GM10266 (cell line): ENCODE measurements around the gene S1PR4.

ENCODE experiments used
- DNase-seq: peaks from one replicate; pipeline ENCODE4 v3.0.0; 2012; ENCODE audit errors: extremely low spot score
- TF ChIP-seq, protein P1 (sequence below): IDR thresholded peaks from 2 replicates; pipeline ENCODE4 v1.5.1; 2012; ENCODE audit warnings: mild to moderate bottlenecking, low read depth; ENCODE audit not compliant: control insufficient read depth, insufficient read depth; ENCODE audit errors: missing control alignments

Gene S1PR4

GRCh38 chr19:3193256-3194105 is 14.9 kb downstream of the S1PR4 start:
- TF ChIP-seq, protein P1, sequence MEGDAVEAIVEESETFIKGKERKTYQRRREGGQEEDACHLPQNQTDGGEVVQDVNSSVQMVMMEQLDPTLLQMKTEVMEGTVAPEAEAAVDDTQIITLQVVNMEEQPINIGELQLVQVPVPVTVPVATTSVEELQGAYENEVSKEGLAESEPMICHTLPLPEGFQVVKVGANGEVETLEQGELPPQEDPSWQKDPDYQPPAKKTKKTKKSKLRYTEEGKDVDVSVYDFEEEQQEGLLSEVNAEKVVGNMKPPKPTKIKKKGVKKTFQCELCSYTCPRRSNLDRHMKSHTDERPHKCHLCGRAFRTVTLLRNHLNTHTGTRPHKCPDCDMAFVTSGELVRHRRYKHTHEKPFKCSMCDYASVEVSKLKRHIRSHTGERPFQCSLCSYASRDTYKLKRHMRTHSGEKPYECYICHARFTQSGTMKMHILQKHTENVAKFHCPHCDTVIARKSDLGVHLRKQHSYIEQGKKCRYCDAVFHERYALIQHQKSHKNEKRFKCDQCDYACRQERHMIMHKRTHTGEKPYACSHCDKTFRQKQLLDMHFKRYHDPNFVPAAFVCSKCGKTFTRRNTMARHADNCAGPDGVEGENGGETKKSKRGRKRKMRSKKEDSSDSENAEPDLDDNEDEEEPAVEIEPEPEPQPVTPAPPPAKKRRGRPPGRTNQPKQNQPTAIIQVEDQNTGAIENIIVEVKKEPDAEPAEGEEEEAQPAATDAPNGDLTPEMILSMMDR, result no peak
- no peak for DNase-seq

GRCh38 chr19:3194106-3195087 is 15.8 kb downstream of the S1PR4 start:
- no peak for DNase-seq
- TF ChIP-seq, protein P1, result no peak

- DNase-seq, result no peak
- TF ChIP-seq, protein P1, result no peak
These were observed 17.7 kb downstream of the S1PR4 start for GRCh38 chr19:3196064-3196932.

- no peak for DNase-seq
- TF ChIP-seq, protein P1, result no peak
These were observed 18.3 kb downstream of the S1PR4 start for GRCh38 chr19:3196933-3197205.

DNA sequence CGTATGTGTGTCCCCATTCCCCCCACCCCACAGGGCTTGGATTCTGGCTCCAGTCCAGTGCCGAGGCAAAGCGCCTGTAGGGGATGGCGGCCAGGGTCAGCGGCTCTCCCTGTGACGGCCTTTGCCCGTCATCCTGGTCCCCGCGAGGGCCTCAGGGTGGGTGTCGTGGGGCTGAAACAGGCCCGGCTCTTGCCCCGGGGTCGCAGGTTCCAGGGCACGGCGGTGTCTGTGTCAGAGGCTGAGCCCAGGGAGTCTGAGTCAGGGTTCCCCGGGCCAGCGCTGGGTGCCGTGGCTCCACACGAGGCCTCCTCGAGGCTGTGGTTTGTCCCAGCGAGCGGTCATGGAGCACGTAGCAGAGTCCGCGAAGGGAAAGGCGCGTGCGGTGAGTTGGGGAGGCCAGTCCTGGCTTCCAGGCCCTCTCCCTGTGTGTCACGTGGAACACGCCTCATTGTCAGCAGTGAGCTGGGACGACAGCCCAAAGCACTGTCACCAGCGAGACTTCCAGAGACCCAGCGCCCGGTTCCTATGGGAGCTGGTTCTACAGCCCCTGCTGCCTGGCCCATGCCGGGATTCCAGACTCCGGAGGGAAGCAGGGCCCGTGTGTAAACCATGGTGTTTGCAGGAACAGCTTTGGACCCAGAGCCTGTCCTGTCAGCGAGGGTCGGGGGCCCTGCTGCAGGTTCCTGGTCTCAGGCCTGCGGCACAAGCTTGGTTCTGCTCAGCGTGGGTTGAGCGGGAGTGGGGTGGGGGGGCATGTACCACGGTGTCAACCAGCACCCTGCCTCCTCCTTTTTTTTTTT is 20.5 kb downstream of the S1PR4 start:
- no peak for DNase-seq
- TF ChIP-seq, protein P1, result no peak

DNA sequence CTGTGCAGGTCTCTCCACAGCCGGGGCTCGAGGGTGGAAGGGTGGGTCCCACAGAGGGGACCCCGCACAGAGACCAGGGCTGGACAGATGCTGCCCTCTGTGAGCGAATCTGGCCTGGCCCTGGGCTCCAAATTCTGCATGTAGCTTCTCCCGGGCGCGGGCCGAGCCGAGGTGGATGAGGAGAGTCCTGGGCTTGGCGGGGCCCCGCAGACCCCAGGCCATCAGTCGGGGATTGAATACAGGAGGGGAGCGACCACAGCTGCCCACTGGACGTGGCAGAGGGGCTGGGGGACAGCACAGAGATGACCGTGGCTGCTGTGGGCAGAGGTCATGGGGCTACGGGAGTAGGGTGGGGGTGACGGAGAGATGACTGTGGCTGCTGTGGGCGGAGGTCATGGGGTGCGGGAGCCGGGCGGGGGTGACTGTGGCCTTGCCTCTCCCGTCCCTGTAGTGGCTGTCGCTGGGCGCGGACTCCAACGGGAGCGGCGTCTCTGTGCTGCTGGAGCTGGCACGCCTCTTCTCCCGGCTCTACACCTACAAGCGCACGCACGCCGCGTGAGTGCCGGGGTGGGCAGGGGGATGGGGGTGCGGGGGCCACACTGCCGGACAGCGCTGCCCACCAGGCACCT is 22.6 kb downstream of the S1PR4 start:
- TF ChIP-seq, protein P1, result no peak
- DNase-seq, result no peak
